Activated CD4-positive, alpha-beta T cell treated with anti-CD3 and anti-CD28 coated beads for 48 hours (primary cell): ENCODE measurements around the gene DGCR8.

Experiments
- DNase-seq: peaks from one replicate; pipeline ENCODE4 v3.0.0-alpha.2; 2020

The DGCR8 gene

GRCh38 chr22:20111689-20112622 lies 31.9 kb downstream of the DGCR8 start:
- DNase-seq: no peak

GRCh38 chr22:20112623-20113511 lies 32.8 kb downstream of the DGCR8 start:
- DNase-seq: no peak

DNA sequence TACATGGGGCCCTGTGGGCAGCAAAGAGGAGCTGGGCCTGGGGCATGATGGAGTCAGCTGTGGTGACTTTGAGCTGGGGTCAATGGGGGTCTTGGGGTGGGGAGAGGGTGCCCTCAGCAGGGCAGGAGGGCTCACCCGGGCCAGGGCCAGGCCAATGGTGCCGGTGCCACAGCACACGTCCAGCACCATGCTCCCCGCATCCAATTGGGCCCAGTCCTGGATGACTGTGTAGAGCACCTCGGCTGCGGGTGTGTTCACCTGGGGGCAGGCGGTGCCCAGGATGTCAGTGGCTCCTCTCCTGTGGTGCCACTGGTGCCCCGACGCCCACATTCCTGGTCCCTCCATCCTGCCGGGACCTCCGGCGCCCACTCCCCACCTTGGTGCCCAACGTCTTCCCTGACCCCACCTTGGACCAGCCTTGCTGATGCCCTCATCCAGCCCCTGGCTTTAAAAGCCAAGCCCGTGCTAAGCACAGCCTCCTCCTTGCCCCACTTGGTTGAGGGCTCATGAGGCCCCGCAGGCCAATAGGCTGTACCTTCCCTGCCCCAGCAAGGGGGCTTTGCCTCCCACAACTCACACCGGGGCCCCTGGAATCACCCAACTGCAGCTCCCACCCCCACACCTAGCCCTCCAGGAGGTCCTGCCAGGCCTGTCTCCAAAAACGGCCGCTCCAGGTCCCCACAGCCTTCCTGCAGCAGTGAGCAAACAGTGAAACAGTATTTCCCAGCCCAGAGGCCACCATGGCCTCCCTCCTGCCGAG lies 33.7 kb downstream of the DGCR8 start:
- DNase-seq: no peak

- DNase-seq: no peak
Observed at GRCh38 chr22:20114506-20115475, 34.8 kb downstream of the DGCR8 start.

GRCh38 chr22:20115691-20116375 lies 35.8 kb downstream of the DGCR8 start, which contains the start of gene RANBP1:
Gene RANBP1, plus strand, starts transcription at chr22:20116104. Its CDS starts 81 bp downstream, at chr22:20116185.
- DNase-seq: no peak

GRCh38 chr22:20116376-20116950 lies 36.4 kb downstream of the DGCR8 start:
- no peak for DNase-seq

DNA sequence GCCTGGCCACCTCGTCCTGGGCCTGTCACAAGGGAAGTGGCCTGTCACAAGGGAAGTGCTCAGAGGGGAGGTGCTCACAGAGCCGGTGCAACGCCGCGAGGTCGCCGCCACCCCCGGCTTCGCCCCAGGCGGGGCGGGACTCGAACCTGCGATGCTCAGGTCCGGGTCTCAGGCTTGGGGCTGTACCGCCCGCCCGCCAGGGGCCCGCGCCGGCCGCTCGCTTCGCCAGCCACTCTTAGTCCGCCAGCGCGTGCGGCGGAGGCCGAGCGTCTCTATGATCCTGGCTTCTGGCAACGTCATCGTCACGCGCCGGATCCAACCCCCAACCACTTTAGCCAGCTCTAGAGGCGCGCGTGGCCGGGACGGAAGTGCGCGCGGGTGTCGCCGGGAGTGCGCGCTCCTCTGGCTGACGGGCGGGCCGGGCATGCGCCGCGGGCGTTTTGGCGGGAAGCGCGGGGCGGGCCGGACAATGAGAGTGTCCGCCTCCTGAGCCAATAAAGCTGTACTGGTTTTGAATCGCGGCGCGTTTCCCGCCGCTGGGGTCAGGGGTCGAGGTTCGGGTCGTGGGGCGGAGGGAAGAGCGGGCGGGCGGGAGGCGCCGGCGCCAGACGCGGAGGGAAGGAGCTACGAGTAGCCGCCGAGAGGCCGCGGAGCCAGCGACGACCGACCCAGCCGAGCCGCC lies 37.1 kb downstream of the DGCR8 start, which contains the start of gene TRMT2A:
Gene TRMT2A (minus strand): TSS at position 276 of the 682 bp plus-strand sequence. CDS start 320 bp downstream, outside the sequence.
- peak; percentile 98 for DNase-seq

DNA sequence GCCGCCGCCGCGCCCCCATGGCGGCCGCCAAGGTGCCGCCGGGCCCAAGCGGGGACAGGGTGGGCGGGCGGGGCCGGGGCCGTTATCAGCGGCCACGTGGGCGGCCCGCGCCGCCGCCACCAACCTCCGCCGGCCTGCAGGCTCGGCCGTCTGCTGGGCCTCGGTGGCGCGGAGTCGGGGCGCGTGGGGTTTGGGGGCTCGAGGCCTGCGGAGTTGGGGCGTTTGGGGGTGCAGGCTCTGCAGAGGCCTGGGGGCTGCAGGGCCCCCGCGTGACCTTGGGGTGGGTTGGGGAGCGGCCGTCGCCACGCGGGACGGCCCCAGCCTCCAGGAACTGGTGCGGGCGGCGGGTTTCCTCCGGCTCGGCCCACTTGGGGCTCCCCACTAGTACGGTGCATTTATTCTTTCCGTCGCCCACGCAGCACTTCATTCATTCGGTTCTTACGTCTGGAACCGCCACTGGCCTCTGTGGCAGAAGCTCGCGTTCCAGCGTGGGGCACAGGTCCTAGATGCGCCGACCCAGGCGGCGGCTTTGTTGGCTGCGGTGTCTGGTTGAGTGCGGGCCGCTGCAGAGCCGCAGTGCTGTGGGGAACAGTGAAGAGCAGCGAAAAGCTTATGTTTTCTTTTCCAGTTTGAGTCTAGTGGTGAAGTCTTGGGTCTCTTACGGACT lies 37.7 kb downstream of the DGCR8 start:
- peak; percentile 92 for DNase-seq

GRCh38 chr22:20118300-20119020 lies 38.4 kb downstream of the DGCR8 start:
- peak; percentile 20 for DNase-seq

DNA sequence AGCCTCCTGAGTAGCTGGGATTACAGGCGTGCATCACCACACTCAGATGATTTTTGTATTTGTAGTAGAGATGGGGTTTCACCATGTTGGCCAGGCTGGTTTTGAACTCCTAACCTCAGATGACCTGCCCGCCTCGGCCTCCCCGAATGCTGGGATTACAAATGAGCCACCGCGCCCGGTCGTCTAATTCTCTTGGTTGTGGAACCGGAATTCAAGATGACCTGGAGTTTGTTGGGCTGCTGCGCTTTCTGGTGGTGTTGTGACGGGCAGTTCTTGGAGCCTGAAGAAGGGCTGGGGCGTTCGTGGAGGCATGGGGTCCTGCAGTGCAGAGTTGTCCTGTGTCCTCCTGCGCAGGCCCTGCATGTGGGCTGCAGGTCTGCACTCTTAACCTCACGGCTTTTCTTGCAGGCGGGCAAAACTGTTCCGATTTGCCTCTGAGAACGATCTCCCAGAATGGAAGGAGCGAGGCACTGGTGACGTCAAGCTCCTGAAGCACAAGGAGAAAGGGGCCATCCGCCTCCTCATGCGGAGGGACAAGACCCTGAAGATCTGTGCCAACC lies 41.9 kb downstream of the DGCR8 start:
- no peak for DNase-seq

GRCh38 chr22:20123366-20124082 lies 43.5 kb downstream of the DGCR8 start:
- no peak for DNase-seq

DNA sequence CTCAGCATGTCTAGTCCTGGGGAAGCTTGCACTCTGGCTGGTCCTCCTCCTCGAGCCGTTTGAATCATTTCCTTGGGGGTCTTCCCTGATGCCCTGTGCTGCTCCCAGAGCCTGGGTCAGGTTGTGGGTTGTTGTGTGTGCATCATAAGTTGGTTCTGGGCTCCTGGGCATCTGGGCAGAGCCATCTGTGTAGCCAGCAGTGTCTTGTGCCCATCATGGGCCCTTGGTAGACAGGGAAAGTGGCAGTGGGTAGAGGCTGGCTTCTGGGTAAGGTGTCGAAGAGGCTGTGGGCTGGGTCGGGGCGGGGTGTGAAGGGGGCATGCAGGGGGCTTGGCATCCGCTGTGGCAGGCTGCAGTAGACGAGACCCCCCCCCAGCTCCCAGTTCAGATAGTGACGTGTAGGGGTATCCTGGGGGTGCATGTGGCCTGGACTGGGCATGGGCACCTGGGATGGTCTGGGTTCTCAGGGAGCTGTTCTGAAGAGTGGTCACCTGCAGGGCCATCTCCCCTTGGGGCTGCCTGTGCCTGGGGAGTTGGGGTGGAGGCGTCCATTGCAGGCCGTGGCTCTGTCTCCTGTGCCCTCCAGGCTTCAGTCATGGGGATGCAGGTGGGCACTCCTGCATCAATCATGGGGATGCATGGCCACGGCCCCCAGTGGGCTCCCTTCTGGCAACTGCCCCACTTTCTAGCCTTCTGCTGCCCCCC lies 44.2 kb downstream of the DGCR8 start:
- DNase-seq: no peak

GRCh38 chr22:20125201-20126174 lies 45.4 kb downstream of the DGCR8 start:
- no peak for DNase-seq

DNA sequence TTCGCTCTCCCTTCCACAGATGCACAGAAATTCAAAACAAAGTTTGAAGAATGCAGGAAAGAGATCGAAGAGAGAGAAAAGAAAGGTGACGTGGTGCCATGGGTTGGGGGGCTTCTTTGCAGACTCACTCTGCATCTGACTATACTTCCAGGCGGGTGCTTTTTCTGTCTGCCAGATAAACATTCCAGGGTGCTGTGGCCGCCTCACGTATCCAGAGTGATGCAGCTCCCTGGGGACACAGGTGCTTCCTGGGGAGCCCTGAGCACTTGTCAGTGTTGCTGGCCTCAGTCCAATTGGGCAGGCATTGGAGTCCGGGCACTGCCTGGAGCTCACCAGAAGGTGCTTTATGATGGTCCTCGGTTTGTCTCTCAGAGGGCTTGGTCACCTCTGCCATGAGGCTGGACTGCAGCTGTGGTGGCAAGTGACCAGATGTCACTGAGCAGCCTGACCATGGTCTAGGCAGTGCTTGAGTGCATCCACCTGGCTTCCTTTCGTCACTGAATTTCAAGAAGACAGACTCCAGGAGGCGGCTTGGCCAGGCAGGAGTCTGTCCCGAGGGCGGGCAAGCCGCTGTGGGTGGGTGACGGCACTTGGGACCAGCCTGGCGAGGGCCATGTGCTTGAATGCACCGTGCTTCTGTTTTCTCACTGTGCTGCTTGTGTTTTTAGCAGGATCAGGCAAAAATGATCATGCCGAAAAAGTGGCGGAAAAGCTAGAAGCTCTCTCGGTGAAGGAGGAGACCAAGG lies 46.4 kb downstream of the DGCR8 start:
- DNase-seq: no peak
